ENCODE data around the gene HELZ2. TPM values are rescaled to one million over a fixed set of nuclear protein-coding genes. Genes with fewer than 3 reads are reported as not detected.

The HELZ2 gene
- total and polyA plus RNA-seq, 9 donors: 5.8 to 12.4 (median 7.4) TPM

DNA sequence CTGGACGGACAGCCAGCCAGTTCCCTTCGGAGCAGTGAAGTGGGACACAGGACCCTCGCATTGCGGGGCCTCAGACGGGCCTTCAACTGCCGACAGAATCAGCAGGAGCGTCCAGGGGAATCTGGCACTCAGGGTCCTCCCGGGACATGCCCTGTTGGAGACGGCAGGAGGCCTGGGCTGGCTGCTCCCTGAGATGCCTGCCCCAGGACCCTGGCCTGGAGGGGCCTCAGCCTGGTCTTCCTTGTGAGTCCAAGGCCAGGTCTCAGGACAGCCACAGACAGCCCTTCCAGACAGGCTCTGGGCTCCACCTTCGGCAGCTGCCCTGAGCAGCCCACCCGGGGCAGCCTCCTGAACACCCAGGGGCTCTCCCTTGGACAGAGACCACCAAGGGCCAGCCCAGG is 14.6 kb upstream of the HELZ2 start:
- H3K27ac ChIP-seq (ENCODE audit: low read length): no peak overlapping the region
- peaks cover 67% of the 10 kb centered on the region for H3K36me3 ChIP-seq (ENCODE audit: control insufficient read depth, insufficient read depth, low read length)
- no peaks in the 10 kb centered on the region for H3K27me3 ChIP-seq (ENCODE audit: control insufficient read depth, insufficient read depth, low read length)
- 72% methylated on average over 11 of the region's 11 CpGs for WGBS (ENCODE audit: insufficient coverage)
- H3K4me1 ChIP-seq (ENCODE audit: control insufficient read depth, insufficient read depth, low read length): peaks cover 10% of the 10 kb centered on the region
- H3K9me3 ChIP-seq (replicated peaks; ENCODE audit: control insufficient read depth, low read depth, low read length): no peaks in the 10 kb centered on the region
- H3K4me3 ChIP-seq (ENCODE audit: low read length): no peak overlapping the region
- DNase-seq: no peak

DNA sequence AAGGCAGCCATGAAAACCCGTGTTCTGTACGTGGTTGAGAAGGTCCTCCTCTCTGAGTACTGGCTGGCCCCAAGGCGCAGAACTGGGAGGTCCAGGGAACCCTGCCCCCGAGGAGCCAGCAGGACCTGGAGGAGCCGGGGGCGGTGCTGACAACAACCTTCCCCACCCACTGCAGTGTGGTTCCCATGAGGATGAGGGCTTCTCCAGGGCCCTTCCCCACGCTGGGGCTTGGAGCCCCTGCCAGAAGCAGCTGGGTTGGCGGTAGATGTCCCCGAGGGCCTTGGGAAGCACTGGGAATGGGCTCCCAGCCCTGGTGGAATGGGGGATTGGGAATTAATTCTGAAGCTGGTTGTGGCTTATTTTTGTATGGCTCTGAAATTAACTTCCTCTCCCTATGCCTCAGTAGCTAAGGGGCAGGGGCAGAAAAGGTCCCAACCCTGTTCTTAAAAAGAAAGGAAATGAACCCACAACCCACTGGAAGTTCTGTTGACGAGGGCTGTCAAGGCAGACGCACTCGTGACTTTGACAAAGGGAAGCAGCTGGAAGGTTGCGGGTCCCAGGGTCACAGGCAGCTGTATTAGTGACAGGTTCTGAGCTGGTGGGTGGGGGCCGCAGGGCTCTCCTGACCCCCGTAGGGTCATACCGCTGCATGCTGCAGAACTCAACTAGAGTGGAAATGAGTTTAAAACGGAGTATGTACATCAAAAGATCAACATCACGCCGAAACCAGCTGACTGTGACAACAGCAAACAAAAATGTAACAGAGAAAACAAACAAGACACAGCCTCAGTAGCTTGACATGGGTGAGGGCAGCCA is 13.9 kb upstream of the HELZ2 start:
- Histone ChIP-seq H3K4me3 (ENCODE audit: low read length) (no peak overlapping the region), H3K27ac (ENCODE audit: low read length) (peak overlapping the region; percentile 29), H3K4me1 (ENCODE audit: control insufficient read depth, insufficient read depth, low read length) (peaks cover 10% of the 10 kb centered on the region), H3K9me3 (replicated peaks; ENCODE audit: control insufficient read depth, low read depth, low read length) (no peaks in the 10 kb centered on the region), H3K27me3 (ENCODE audit: control insufficient read depth, insufficient read depth, low read length) (no peaks in the 10 kb centered on the region), H3K36me3 (ENCODE audit: control insufficient read depth, insufficient read depth, low read length) (peaks cover 60% of the 10 kb centered on the region)
- 56% methylated on average over 10 of the region's 19 CpGs for WGBS (ENCODE audit: insufficient coverage)
- DNase-seq: peak; percentile 55

DNA sequence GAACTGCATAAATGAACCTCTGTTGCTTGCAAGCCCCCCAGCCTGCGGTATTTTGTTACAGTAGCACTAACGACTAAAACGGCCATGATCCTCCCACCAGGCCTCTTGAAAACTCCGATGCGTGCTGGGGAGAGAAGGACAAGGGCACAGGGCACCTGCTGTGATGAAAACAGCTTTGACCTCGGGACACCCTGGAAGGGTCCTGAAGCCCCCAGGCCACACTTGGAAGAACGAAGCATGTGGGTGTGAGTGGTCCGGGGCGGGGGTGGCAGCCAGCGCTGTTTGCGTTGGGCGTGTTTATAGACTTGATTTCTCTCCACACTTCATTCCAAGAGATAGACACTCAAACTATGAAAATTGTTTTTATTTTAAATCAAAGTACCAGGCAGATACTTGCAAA is 13.2 kb upstream of the HELZ2 start:
- WGBS (ENCODE audit: insufficient coverage): 74% methylated on average over 4 of the region's 12 CpGs
- no peaks in the 10 kb centered on the region for H3K27me3 ChIP-seq (ENCODE audit: control insufficient read depth, insufficient read depth, low read length)

DNA sequence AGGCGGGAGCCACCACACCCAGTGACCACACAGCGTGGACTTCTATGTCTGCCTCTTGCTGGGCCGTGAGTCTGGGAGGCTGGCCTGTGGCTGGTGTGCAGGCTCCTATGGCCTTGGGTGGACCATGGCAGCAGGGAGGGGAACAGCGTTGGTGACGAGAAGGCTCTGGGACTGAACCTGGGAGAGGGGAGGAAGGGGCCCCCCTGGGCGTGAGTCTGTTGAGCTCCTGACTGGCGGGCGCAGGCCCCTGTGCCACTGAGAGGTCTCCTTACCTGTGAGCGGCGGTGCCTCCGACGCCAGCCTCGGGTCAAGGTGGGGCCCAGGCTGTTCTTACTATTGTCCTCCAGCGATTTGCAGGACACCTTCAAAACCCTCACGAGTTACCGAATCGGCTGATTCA is 12.8 kb upstream of the HELZ2 start:
- DNase-seq: no peak
- no peaks in the 10 kb centered on the region for H3K9me3 ChIP-seq (replicated peaks; ENCODE audit: control insufficient read depth, low read depth, low read length)
- peaks cover 10% of the 10 kb centered on the region for H3K4me1 ChIP-seq (ENCODE audit: control insufficient read depth, insufficient read depth, low read length)
- no peak overlapping the region for H3K4me3 ChIP-seq (ENCODE audit: low read length)
- 86% methylated on average over 17 of the region's 17 CpGs for WGBS (ENCODE audit: insufficient coverage)
- H3K36me3 ChIP-seq (ENCODE audit: control insufficient read depth, insufficient read depth, low read length): peaks cover 48% of the 10 kb centered on the region
- no peak overlapping the region for H3K27ac ChIP-seq (ENCODE audit: low read length)
- no peaks in the 10 kb centered on the region for H3K27me3 ChIP-seq (ENCODE audit: control insufficient read depth, insufficient read depth, low read length)

More for the DNA sequence above, 13.2 kb upstream of the HELZ2 start:
- peaks cover 53% of the 10 kb centered on the region for H3K36me3 ChIP-seq (ENCODE audit: control insufficient read depth, insufficient read depth, low read length)
- H3K4me1 ChIP-seq (ENCODE audit: control insufficient read depth, insufficient read depth, low read length): peaks cover 10% of the 10 kb centered on the region
- no peak overlapping the region for H3K27ac ChIP-seq (ENCODE audit: low read length)
- H3K9me3 ChIP-seq (replicated peaks; ENCODE audit: control insufficient read depth, low read depth, low read length): no peaks in the 10 kb centered on the region
- no peak overlapping the region for H3K4me3 ChIP-seq (ENCODE audit: low read length)
- no peak for DNase-seq

DNA sequence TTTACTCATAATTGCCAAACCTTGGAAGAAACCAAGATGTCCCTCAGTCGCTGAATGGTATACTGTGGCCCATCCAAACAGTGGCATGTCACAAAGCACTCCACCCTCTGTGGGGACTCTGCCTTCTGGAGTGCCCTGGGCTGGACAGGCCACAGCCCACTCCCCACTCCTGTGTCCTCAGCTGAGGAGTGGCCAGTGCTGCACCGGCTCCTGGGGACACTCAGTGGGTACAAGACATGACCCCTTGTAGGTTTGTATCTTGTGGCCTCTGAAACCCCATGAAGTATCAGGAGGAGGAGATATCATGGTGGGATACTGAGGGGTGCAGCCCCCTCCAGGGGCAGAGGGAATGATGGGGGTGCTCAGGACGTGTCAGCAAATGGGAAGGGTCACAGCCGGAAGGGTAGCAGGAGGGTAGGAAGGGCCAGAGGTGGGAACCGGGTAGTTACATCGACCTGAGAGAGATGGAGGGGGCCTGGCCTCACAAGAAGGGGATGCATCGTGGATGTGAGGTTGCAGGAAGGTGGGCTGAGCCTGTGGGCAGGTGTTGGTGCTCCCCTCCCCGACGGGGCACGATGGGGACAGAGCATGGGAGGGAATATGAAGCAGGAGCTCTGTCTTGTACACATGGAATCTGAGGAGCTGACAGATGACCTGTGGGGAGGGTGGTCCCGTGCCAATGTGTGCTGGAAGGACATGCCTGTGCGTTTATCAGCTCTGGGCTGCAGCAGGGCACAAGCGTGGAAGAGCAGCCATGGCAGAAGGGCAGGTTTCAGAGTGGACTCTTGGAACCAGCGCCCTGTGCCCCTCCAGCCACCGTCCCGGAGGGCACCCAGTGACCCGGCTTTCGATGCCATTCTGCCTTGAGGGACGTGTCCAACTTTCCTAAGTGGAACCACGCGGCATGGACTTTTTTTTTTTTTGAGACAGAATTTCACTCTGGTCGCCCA is 11.9 kb upstream of the HELZ2 start:
- Histone ChIP-seq H3K27me3 (ENCODE audit: control insufficient read depth, insufficient read depth, low read length) (no peaks in the 10 kb centered on the region), H3K4me1 (ENCODE audit: control insufficient read depth, insufficient read depth, low read length) (peaks cover 10% of the 10 kb centered on the region), H3K27ac (ENCODE audit: low read length) (no peak overlapping the region), H3K4me3 (ENCODE audit: low read length) (no peak overlapping the region), H3K9me3 (replicated peaks; ENCODE audit: control insufficient read depth, low read depth, low read length) (no peaks in the 10 kb centered on the region), H3K36me3 (ENCODE audit: control insufficient read depth, insufficient read depth, low read length) (peaks cover 39% of the 10 kb centered on the region)
- 79% methylated on average over 19 of the region's 22 CpGs for WGBS (ENCODE audit: insufficient coverage)
- DNase-seq: no peak

DNA sequence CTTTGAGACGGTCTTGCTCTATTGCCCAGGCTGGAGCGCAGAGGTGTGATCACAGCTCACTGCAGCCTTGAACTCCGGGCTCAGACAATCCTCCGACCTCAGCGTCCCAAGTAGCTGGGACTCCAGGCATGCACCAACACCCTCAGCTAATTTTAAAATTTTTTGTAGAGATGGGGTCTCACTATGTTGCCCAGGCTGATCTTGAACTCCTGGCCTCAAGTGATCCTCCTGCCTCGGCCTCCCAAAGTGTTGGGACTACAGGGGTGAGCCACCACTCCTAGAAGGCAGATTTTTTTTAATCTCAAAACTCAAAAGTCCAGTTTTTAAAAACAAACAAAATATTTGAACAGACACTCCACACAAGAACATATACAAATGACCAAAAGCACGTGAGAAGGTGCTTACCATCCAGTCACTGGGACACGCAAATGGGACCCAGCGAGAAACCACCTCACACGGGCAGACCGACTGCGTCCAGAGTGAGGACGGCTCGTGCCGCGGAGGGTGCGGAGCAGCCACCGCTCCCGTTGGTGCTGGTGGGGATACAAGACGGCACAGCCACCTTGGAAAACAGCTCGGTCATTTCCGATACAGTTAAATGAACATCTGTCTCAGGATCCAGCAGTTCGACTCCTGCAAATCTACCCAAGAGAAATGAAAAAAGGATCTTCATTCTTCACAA is 8.5 kb upstream of the HELZ2 start:
- H3K4me3 ChIP-seq (ENCODE audit: low read length): no peak overlapping the region
- H3K9me3 ChIP-seq (replicated peaks; ENCODE audit: control insufficient read depth, low read depth, low read length): no peaks in the 10 kb centered on the region
- H3K4me1 ChIP-seq (ENCODE audit: control insufficient read depth, insufficient read depth, low read length): peaks cover under 1% of the 10 kb centered on the region
- H3K27me3 ChIP-seq (ENCODE audit: control insufficient read depth, insufficient read depth, low read length): peaks cover 9% of the 10 kb centered on the region
- WGBS (ENCODE audit: insufficient coverage): 72% methylated on average over 19 of the region's 23 CpGs
- H3K36me3 ChIP-seq (ENCODE audit: control insufficient read depth, insufficient read depth, low read length): peaks cover 6% of the 10 kb centered on the region
- DNase-seq: no peak
- H3K27ac ChIP-seq (ENCODE audit: low read length): no peak overlapping the region

DNA sequence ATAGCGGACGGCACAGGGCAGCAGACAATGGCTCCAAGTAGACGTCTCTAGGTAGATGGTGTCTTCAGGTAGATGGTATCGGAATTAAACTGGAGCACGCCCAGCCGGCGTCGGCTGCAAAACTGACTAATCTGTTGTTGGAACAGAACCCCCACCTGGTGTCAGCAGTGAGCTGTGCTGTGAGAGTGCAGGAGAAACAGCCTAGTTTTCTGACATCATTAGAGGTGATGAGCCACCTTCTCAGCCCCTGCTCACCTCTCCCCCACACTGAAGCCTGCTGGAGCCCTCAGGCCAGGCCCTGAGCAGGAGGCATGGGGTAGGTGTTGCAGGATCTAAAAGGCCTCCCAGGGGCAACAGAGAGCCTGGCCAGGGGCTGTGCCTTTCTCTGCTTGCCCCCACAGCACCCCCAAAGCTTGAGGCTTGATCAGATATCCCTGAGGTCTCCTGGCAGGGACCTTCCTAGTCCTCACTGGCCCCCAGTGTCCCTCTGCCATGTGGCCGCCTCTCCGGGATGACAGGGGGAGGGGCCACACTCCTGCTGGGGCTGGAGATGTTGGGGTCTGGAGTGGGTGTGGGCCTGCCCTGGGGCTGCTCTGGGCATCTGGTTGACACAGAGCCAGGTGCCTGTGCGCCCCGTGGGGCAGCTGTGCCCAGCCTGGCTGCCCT is 6.9 kb upstream of the HELZ2 start:
- Histone ChIP-seq H3K36me3 (ENCODE audit: control insufficient read depth, insufficient read depth, low read length) (no peaks in the 10 kb centered on the region), H3K27ac (ENCODE audit: low read length) (no peak overlapping the region), H3K4me3 (ENCODE audit: low read length) (no peak overlapping the region), H3K4me1 (ENCODE audit: control insufficient read depth, insufficient read depth, low read length) (peaks cover 6% of the 10 kb centered on the region), H3K9me3 (replicated peaks; ENCODE audit: control insufficient read depth, low read depth, low read length) (no peaks in the 10 kb centered on the region), H3K27me3 (ENCODE audit: control insufficient read depth, insufficient read depth, low read length) (peaks cover 9% of the 10 kb centered on the region)
- 64% methylated on average over 6 of the region's 12 CpGs for WGBS (ENCODE audit: insufficient coverage)
- DNase-seq: no peak

DNA sequence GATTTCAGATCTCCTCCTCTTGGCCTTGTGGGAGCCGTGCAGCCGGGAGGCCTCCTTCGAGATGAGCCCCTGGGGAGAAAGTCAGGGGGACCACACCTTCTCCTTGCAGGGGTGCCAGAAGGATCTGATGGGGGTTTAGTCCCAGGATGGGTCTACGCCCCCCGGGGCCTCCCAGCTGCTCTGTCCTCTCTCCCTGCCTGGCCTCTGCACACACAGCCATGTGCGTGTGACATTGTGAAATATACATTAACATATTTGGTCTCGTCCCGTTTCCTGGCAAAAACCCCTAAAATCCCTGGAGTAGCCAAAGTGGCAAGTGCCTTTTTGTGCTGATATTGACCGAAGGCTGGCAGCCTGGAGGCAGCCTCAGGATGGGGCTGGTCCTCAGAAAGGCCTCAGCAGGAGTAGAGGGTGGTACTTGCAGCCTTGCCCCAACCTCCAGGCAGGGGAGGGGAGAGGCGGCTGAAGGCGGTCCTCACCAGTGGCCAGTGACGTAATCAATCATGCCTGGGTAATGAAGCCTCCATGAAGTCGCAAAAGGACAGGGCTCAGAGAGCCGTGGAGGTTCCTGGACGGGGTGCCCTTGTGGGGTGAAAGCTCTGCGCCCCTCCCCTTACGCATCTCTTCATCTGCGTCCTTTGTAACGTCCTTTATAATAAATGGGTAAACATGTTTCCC is 5.1 kb upstream of the HELZ2 start:
- Histone ChIP-seq H3K4me3 (ENCODE audit: low read length) (no peak overlapping the region), H3K9me3 (replicated peaks; ENCODE audit: control insufficient read depth, low read depth, low read length) (no peaks in the 10 kb centered on the region), H3K27me3 (ENCODE audit: control insufficient read depth, insufficient read depth, low read length) (peaks cover 12% of the 10 kb centered on the region), H3K4me1 (ENCODE audit: control insufficient read depth, insufficient read depth, low read length) (peaks cover 13% of the 10 kb centered on the region), H3K27ac (ENCODE audit: low read length) (no peak overlapping the region), H3K36me3 (ENCODE audit: control insufficient read depth, insufficient read depth, low read length) (no peaks in the 10 kb centered on the region)
- WGBS (ENCODE audit: insufficient coverage): 59% methylated on average over 12 of the region's 19 CpGs
- DNase-seq: no peak

DNA sequence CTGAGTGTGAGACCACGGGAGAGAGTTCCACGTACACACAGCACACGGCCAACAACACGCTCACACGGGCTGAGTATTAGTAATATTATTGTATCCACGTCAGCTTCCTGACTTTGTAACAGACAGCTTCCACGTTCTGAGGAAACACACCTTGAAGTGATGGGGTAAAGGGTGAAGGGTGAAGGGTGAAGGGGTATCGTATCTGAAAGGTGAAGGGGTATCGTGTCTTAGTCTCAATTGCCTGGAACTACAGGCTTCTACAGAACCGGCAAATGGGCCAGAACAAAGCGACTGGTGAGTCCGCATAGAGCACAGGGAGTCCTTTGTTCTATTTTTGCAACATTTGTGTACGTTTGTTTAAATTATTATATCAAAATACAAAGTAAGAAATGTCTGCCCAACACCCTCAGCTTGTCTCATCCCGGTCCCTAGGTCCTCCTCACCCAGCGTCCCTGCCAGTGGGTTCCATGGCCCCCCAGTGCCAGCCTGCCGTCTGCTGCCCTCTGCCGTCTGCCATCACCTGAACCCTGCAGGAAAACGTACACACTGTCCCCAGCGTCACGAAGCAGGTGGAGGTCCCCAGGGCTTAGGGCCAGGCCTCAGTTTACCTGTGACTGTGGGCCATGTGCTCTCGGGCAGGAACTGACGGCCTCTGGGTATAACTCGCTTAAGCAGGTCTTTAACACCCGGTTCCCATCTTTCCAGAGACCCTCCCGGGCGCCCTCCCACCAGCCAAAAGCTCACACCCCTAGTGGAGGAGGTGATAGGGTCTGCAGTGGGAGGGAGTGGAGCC is 4.4 kb upstream of the HELZ2 start:
- no peak for DNase-seq
- peaks cover 12% of the 10 kb centered on the region for H3K27me3 ChIP-seq (ENCODE audit: control insufficient read depth, insufficient read depth, low read length)
- no peak overlapping the region for H3K27ac ChIP-seq (ENCODE audit: low read length)
- H3K9me3 ChIP-seq (replicated peaks; ENCODE audit: control insufficient read depth, low read depth, low read length): no peaks in the 10 kb centered on the region
- H3K36me3 ChIP-seq (ENCODE audit: control insufficient read depth, insufficient read depth, low read length): no peaks in the 10 kb centered on the region
- H3K4me3 ChIP-seq (ENCODE audit: low read length): no peak overlapping the region
- peaks cover 16% of the 10 kb centered on the region for H3K4me1 ChIP-seq (ENCODE audit: control insufficient read depth, insufficient read depth, low read length)
- WGBS (ENCODE audit: insufficient coverage): 78% methylated on average over 17 of the region's 26 CpGs

Data from muscle of leg (tissue), 11 donors.